SK-N-SH treated with all-trans-retinoic acid at 6 μM for 48 hours (cell line): ENCODE data around the gene RAB11FIP4.

Experiments
- ATAC-seq: fragments of 200-7000 bp; cut with Tn5 transposase; 3 replicates; pipeline ENCODE4 v1.9.1; 2020; ENCODE audit warnings: mild to moderate bottlenecking, moderate library complexity
- ARNTL ChIP-seq: fragments of 450-650 bp; formaldehyde crosslinking; IDR thresholded peaks from 2 replicates; pipeline ENCODE4 v1.5.0; 2020; ENCODE audit warnings: low read depth, mild to moderate bottlenecking, moderate library complexity, borderline replicate concordance
- CREB5 ChIP-seq: fragments of 250-450 bp; sonication (Bioruptor Pico); IDR thresholded peaks from 2 replicates; pipeline ENCODE4 v1.5.1; 2020; ENCODE audit warnings: low read depth, mild to moderate bottlenecking, moderate library complexity
- ESRRG ChIP-seq: fragments of 250-450 bp; sonication (Bioruptor Pico); IDR thresholded peaks from 2 replicates; pipeline ENCODE4 v1.6.1; 2021; ENCODE audit warnings: mild to moderate bottlenecking
- GLIS3 ChIP-seq: fragments of 250-450 bp; sonication (Bioruptor Pico); IDR thresholded peaks from 2 replicates; pipeline ENCODE4 v1.5.0; 2020; ENCODE audit warnings: mild to moderate bottlenecking, moderate library complexity
- ISL1 ChIP-seq: fragments of 250-450 bp; sonication (Bioruptor Pico); IDR thresholded peaks from 2 replicates; pipeline ENCODE4 v2.1.2; 2022; ENCODE audit warnings: mild to moderate bottlenecking, moderate library complexity
- RARB ChIP-seq: fragments of 250-450 bp; sonication (Bioruptor Pico); IDR thresholded peaks from 2 replicates; pipeline ENCODE4 v1.8.0; 2021; ENCODE audit warnings: mild to moderate bottlenecking, moderate library complexity
- SNAI2 ChIP-seq: fragments of 250-450 bp; sonication (Bioruptor Pico); IDR thresholded peaks from 2 replicates; pipeline ENCODE4 v1.5.0; 2020; ENCODE audit warnings: mild to moderate bottlenecking, moderate library complexity
- TCF4 ChIP-seq: fragments of 250-450 bp; sonication (Bioruptor Pico); IDR thresholded peaks from 2 replicates; pipeline ENCODE4 v1.8.0; 2021; ENCODE audit warnings: mild to moderate bottlenecking, moderate library complexity, borderline replicate concordance
- TOX ChIP-seq: fragments of 250-450 bp; sonication (Bioruptor Pico); IDR thresholded peaks from 2 replicates; pipeline ENCODE4 v1.8.0; 2021; ENCODE audit warnings: mild to moderate bottlenecking, moderate library complexity, borderline replicate concordance
- ZC3H10 ChIP-seq: fragments of 250-450 bp; sonication (Bioruptor Pico); IDR thresholded peaks from 2 replicates; pipeline ENCODE4 v1.5.1; 2021; ENCODE audit warnings: mild to moderate bottlenecking, moderate library complexity
- ZNF565 ChIP-seq: fragments of 450-650 bp; formaldehyde crosslinking; conservative IDR thresholded peaks from 2 replicates; pipeline ENCODE4 v1.5.0; 2020; ENCODE audit warnings: low read depth, mild to moderate bottlenecking, moderate library complexity
- ZNF70 ChIP-seq: fragments of 450-650 bp; formaldehyde crosslinking; IDR thresholded peaks from 2 replicates; pipeline ENCODE4 v1.5.0; 2020; ENCODE audit warnings: mild to moderate bottlenecking, moderate library complexity
- ZNF8 ChIP-seq: fragments of 450-650 bp; formaldehyde crosslinking; IDR thresholded peaks from 2 replicates; pipeline ENCODE4 v1.5.0; 2020; ENCODE audit warnings: mild to moderate bottlenecking, moderate library complexity
- TF ChIP-seq, protein P1 (sequence below): fragments of 250-450 bp; sonication (Bioruptor Pico); IDR thresholded peaks from 2 replicates; pipeline ENCODE4 v1.8.0; 2021; ENCODE audit warnings: low read depth, mild to moderate bottlenecking, moderate library complexity, borderline replicate concordance
- TF ChIP-seq, protein P2 (sequence below): fragments of 250-450 bp; sonication (Bioruptor Pico); IDR thresholded peaks from 2 replicates; pipeline ENCODE4 v1.8.0; 2020; ENCODE audit warnings: mild to moderate bottlenecking, moderate library complexity, borderline replicate concordance
- TF ChIP-seq, protein P3 (sequence below): fragments of 250-450 bp; sonication (Bioruptor Pico); IDR thresholded peaks from 2 replicates; pipeline ENCODE4 v1.5.0; 2020; ENCODE audit warnings: mild to moderate bottlenecking, moderate library complexity

RAB11FIP4 gene

GRCh38 chr17:31565652-31566051 is 174.2 kb downstream of the RAB11FIP4 start:
- no peak for ATAC-seq
- no peak for TF ChIP-seq ZNF565 (CRISPR knock-in tag)
- TF ChIP-seq, protein P1, sequence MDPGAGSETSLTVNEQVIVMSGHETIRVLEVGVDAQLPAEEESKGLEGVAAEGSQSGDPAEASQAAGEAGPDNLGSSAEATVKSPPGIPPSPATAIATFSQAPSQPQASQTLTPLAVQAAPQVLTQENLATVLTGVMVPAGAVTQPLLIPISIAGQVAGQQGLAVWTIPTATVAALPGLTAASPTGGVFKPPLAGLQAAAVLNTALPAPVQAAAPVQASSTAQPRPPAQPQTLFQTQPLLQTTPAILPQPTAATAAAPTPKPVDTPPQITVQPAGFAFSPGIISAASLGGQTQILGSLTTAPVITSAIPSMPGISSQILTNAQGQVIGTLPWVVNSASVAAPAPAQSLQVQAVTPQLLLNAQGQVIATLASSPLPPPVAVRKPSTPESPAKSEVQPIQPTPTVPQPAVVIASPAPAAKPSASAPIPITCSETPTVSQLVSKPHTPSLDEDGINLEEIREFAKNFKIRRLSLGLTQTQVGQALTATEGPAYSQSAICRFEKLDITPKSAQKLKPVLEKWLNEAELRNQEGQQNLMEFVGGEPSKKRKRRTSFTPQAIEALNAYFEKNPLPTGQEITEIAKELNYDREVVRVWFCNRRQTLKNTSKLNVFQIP (CRISPR knock-in tag), result no peak
- TF ChIP-seq, protein P2, sequence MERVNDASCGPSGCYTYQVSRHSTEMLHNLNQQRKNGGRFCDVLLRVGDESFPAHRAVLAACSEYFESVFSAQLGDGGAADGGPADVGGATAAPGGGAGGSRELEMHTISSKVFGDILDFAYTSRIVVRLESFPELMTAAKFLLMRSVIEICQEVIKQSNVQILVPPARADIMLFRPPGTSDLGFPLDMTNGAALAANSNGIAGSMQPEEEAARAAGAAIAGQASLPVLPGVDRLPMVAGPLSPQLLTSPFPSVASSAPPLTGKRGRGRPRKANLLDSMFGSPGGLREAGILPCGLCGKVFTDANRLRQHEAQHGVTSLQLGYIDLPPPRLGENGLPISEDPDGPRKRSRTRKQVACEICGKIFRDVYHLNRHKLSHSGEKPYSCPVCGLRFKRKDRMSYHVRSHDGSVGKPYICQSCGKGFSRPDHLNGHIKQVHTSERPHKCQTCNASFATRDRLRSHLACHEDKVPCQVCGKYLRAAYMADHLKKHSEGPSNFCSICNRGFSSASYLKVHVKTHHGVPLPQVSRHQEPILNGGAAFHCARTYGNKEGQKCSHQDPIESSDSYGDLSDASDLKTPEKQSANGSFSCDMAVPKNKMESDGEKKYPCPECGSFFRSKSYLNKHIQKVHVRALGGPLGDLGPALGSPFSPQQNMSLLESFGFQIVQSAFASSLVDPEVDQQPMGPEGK, result no peak
- no peak for TF ChIP-seq ZC3H10

- TF ChIP-seq, protein P3, sequence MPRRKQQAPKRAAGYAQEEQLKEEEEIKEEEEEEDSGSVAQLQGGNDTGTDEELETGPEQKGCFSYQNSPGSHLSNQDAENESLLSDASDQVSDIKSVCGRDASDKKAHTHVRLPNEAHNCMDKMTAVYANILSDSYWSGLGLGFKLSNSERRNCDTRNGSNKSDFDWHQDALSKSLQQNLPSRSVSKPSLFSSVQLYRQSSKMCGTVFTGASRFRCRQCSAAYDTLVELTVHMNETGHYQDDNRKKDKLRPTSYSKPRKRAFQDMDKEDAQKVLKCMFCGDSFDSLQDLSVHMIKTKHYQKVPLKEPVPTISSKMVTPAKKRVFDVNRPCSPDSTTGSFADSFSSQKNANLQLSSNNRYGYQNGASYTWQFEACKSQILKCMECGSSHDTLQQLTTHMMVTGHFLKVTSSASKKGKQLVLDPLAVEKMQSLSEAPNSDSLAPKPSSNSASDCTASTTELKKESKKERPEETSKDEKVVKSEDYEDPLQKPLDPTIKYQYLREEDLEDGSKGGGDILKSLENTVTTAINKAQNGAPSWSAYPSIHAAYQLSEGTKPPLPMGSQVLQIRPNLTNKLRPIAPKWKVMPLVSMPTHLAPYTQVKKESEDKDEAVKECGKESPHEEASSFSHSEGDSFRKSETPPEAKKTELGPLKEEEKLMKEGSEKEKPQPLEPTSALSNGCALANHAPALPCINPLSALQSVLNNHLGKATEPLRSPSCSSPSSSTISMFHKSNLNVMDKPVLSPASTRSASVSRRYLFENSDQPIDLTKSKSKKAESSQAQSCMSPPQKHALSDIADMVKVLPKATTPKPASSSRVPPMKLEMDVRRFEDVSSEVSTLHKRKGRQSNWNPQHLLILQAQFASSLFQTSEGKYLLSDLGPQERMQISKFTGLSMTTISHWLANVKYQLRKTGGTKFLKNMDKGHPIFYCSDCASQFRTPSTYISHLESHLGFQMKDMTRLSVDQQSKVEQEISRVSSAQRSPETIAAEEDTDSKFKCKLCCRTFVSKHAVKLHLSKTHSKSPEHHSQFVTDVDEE (CRISPR knock-in tag), result no peak
- TF ChIP-seq ZNF565 (CRISPR knock-in tag) (no peak), CREB5 (CRISPR knock-in tag) (no peak), GLIS3 (CRISPR knock-in tag) (no peak), ARNTL (CRISPR knock-in tag) (no peak), ESRRG (CRISPR knock-in tag) (no peak)
- TF ChIP-seq, protein P2, result no peak
- ATAC-seq, result no peak
These were observed 174.9 kb downstream of the RAB11FIP4 start for GRCh38 chr17:31566247-31566991.

DNA sequence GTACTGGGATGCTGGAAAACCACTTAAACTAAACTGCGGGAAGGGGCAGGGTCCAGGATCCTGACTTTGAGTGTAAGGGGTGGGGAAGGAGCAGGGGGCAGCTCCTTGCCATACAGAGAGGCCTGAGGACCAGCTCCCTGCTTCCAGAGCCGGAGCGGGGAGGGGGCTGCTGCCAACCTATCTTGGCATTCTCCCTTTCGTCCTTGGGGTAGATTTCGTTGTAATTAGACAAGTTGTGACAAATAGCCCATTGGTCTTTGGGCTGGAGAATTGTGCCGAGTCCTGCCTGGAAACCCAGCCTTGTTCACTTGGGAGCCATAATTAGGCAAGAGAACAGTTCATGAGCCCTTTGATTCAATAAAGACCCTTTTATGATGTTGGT is 175.5 kb downstream of the RAB11FIP4 start:
- ATAC-seq, result no peak
- TF ChIP-seq ISL1 (CRISPR knock-in tag) (no peak), TOX (no peak), ZNF565 (CRISPR knock-in tag) (no peak)
- TF ChIP-seq, protein P3 (CRISPR knock-in tag), result no peak

- ATAC-seq, result no peak
- TF ChIP-seq CREB5 (CRISPR knock-in tag) (no peak), ZNF70 (CRISPR knock-in tag) (no peak), GLIS3 (CRISPR knock-in tag) (no peak), TCF4 (CRISPR knock-in tag) (no peak), ZC3H10 (no peak), RARB (CRISPR knock-in tag) (no peak), ZNF8 (CRISPR knock-in tag) (no peak), SNAI2 (no peak)
- TF ChIP-seq, protein P1 (CRISPR knock-in tag), result no peak
These were observed 176.6 kb downstream of the RAB11FIP4 start for GRCh38 chr17:31568121-31568520.
